ENCODE data around the gene TMEM186. TPM values are rescaled to one million over a fixed set of nuclear protein-coding genes. Genes with fewer than 3 reads are reported as not detected.

TMEM186 gene
- total and polyA plus RNA-seq, 2 of the 4 experiments (the other 2 are of a cell fraction), result 5.7 to 6.8 TPM

DNA sequence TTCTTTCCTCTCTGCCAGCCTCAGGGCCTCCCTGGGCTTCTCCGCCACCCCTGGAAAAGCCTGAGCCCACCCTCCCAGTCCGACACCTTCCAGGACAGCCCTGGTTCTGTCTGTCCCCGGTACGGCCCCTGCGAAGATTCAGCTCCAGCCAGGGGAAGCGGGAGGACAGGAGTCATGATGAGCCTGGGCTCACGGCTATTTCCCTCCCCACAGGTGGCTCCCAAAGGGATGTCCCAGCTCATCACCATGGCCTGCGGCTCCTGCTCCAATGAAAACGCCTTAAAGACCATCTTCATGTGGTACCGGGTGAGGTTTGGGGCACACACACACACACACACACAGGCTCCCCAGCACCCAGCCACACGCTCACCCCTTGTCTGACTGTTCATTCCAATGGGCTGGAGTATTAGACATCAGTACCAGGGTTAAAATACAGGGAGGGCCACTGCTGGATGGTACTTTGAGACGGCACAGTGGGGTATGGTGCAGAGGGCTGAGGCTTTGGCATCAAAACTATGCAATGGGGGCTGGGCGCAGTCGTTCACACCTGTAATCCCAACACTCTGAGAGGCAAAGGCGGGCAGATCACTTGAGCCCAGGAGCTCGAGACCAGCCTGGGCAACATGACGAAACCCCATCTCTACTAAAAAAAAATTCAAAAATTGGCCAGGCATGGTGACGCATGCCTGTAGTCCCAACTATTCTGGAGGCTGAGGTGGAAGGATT is 32.8 kb downstream of the TMEM186 start:
- no peak for TF ChIP-seq CTCF (conservative IDR thresholded peaks at IDR 0.05; ENCODE audit: low read depth, low read length)
- no peak for TF ChIP-seq RFX5 (IDR thresholded peaks at IDR 0.05; ENCODE audit: low read depth, low read length)
- no peak for TF ChIP-seq NFE2L2 (IDR thresholded peaks at IDR 0.05; ENCODE audit: low read depth, low read length)
- no peak for TF ChIP-seq RAD21 (IDR thresholded peaks at IDR 0.05; ENCODE audit: low read length)
- TF ChIP-seq MAFK (IDR thresholded peaks at IDR 0.05; ENCODE audit: low read depth, low read length), result no peak
- no peak for TF ChIP-seq RCOR1 (IDR thresholded peaks at IDR 0.05; ENCODE audit: insufficient replicate concordance, low read length)
- DNase-seq, result no peak
- dilution Hi-C loops (cut with HindIII; ENCODE audit: low sequenced_read_pairs, unreplicated experiment) (no loop called here), intact Hi-C loops (cut with micrococcal nuclease) (no loop called here), in situ Hi-C loops (cut with MboI; ENCODE audit: low sequenced_read_pairs) (no loop called here)
- no peak overlapping the region for H3K56ac ChIP-seq (ENCODE audit: extremely low read depth, insufficient read depth, low read length)
- H2AFZ ChIP-seq (replicated peaks; ENCODE audit: low read length, poor library complexity), result no peak overlapping the region
- no peak overlapping the region for H4K8ac ChIP-seq (ENCODE audit: low read depth in 2 of 2, low read length in 2 of 2)
- H3K23ac ChIP-seq (ENCODE audit: low read depth, low read length), result no peak overlapping the region
- H2AK5ac ChIP-seq (ENCODE audit: low read depth, low read length), result no peak overlapping the region
- no peak overlapping the region for H2BK15ac ChIP-seq (ENCODE audit: low read depth, low read length)
- BruUV-seq (replicated peaks), result no TSS peak
- no peaks in the 10 kb centered on the region for H3K9me3 ChIP-seq (ENCODE audit: control insufficient read depth, insufficient read depth, low read length)
- H3K9me1 ChIP-seq (ENCODE audit: insufficient read depth, low read length), result no peaks in the 10 kb centered on the region
- H3K9ac ChIP-seq (ENCODE audit: low read depth, low read length), result no peak overlapping the region
- H2BK120ac ChIP-seq (ENCODE audit: low read depth, low read length), result no peak overlapping the region
- H2BK20ac ChIP-seq (ENCODE audit: low read depth, low read length), result no peak overlapping the region
- no peak overlapping the region for H2AK9ac ChIP-seq (replicated peaks; ENCODE audit: low read depth, low read length, poor library complexity)
- WGBS, 2 experiments (ENCODE audit: extremely low coverage in 2 of 2, insufficient read length in 1 of 2), result 43% methylated on average over 3 of the region's 18 CpGs; no CpG with 5 or more reads in 1 of the 2 experiments
- H3K4ac ChIP-seq (ENCODE audit: low read depth, low read length), result no peak overlapping the region
- H2BK5ac ChIP-seq (ENCODE audit: low read depth, low read length, poor library complexity, severe bottlenecking), result no peak overlapping the region
- CTCF ChIA-PET, result no interaction called here
- H3K18ac ChIP-seq (ENCODE audit: low read depth, low read length), result no peak overlapping the region
- H3K27ac ChIP-seq (ENCODE audit: insufficient read depth, low read length), result no peak overlapping the region
- H3K4me1 ChIP-seq (ENCODE audit: control insufficient read depth, insufficient read depth, low read length), result no peaks in the 10 kb centered on the region
- H3K14ac ChIP-seq (replicated peaks; ENCODE audit: low read depth, low read length), result no peak overlapping the region
- no peak overlapping the region for H4K91ac ChIP-seq (ENCODE audit: insufficient read depth, low read depth, low read length)
- H3K27me3 ChIP-seq (ENCODE audit: control insufficient read depth, insufficient read depth, low read length), result peaks cover 2% of the 10 kb centered on the region; the same call in 1 of the 2 replicates
- POLR2A ChIA-PET (ENCODE audit: unreplicated experiment), result no interaction called here
- no peaks in the 10 kb centered on the region for H4K20me1 ChIP-seq (ENCODE audit: insufficient read depth, low read length)
- H3K4me2 ChIP-seq (ENCODE audit: low read depth, low read length), result no peak overlapping the region
- no peak overlapping the region for H4K5ac ChIP-seq (ENCODE audit: low read depth, low read length)
- H3K79me1 ChIP-seq (ENCODE audit: low read depth in 1 of 2, low read length in 2 of 2), result no peaks in the 10 kb centered on the region
- no peak overlapping the region for H3K4me3 ChIP-seq (ENCODE audit: insufficient read depth, low read depth, low read length)
- H3K36me3 ChIP-seq (ENCODE audit: control insufficient read depth, insufficient read depth, low read length), result peaks cover 4% of the 10 kb centered on the region; the same call in 1 of the 2 replicates
- no peak for ATAC-seq (ENCODE audit: low read depth)
